Loucy (cell line): ENCODE data around the gene IQCE.

Source experiments
- CTCF ChIP-seq: fragments of 200-600 bp; sonication (generic); conservative IDR thresholded peaks from 2 replicates; pipeline ENCODE4 v1.5.1; 2014; ENCODE audit warnings: mild to moderate bottlenecking, antibody characterized with exemption, low read length
- EZH2phosphoT487 ChIP-seq: fragments of 200-600 bp; IDR thresholded peaks from 2 replicates; pipeline ENCODE4 v1.6.1; 2018; ENCODE audit warnings: antibody characterized with exemption, mild to moderate bottlenecking, moderate library complexity, borderline replicate concordance

GRCh38 chr7:2644220-2644561, 85.4 kb downstream of the IQCE start:
- TF ChIP-seq CTCF (no peak), EZH2phosphoT487 (no peak)
